Left lung (tissue), 10 donors: ENCODE data around the gene HIPK4. TPM values are rescaled to one million over a fixed set of nuclear protein-coding genes. Genes with fewer than 3 reads are reported as not detected.

Experiments
- ATAC-seq: fragments of 200-7000 bp; cut with Tn5 transposase; one replicate; pipeline ENCODE4 v1.9.1; 2020; ENCODE audit warnings: moderate library complexity
- DNase-seq, 4 donors: peaks; one replicate each; pipeline ENCODE4 v3.0.0-alpha.2; 2013 to 2020
- H3K27ac ChIP-seq, 2 donors: fragments of 200-600 bp; sonication (generic) in 1 of 2; one replicate each; pipeline versions ENCODE4 v1.5.0 to v1.8.0; 2020 to 2021
- H3K27me3 ChIP-seq, 2 donors: fragments of 200-600 bp; sonication (generic) in 1 of 2; one replicate each; pipeline versions ENCODE4 v1.5.0 to v1.8.0; 2020 to 2021
- H3K36me3 ChIP-seq, 2 donors: fragments of 200-600 bp; sonication (generic) in 1 of 2; one replicate each; pipeline versions ENCODE4 v1.5.0 to v1.8.0; 2020 to 2021
- H3K4me1 ChIP-seq, 2 donors: fragments of 200-600 bp; one replicate each; pipeline ENCODE4 v1.8.0; 2021
- H3K4me3 ChIP-seq, 2 donors: fragments of 200-600 bp; sonication (generic) in 1 of 2; one replicate each; pipeline versions ENCODE4 v1.5.0 to v1.8.0; 2020 to 2021; ENCODE audit warnings: mild to moderate bottlenecking in 1 of 2
- H3K9me3 ChIP-seq, 2 donors: fragments of 200-600 bp; sonication (generic) in 1 of 2; one replicate each; pipeline versions ENCODE4 v1.5.0 to v1.8.0; 2020 to 2021
- CTCF ChIP-seq, 2 donors: fragments of 200-600 bp; sonication (generic) in 1 of 2; IDR thresholded peaks; one replicate each; pipeline versions ENCODE4 v1.5.0 to v1.8.0; 2021; ENCODE audit warnings: antibody characterized with exemption in 2 of 2
- intact Hi-C, 2 donors: fragments of 100-400 bp; cut with DNase I; formaldehyde crosslinking; loops; one replicate each; pipeline versions ENCODE4 v1.11.2 to v1.14.2; 2022
- polyA plus RNA-seq, 6 donors: library from polyadenylated mRNA; unstranded; fragments of 120-200 nt; gene quantifications; one replicate each; pipeline ENCODE4 v1.2.1, GENCODE V29; 2013; ENCODE audit not compliant: insufficient read length in 6 of 6
- total RNA-seq, 2 donors: library from RNA; stranded (reverse); fragmentation: NEBNext Ultra II Directional; extraction: Animal tissue kit (Norgen Biotek cat#: 25700); gene quantifications; one replicate each; pipeline ENCODE4 v1.2.1, GENCODE V29; 2021
- donor health status: DM: no; HTN: yes; CAD: no.
- donor health status: DM: no; HTN: no; CAD: no.

The HIPK4 gene
- total and polyA plus RNA-seq, 8 donors = 0.09 to 0.35 (median 0.27) TPM

- intact Hi-C loops = no loop called here
- no peak for DNase-seq
- Histone ChIP-seq H3K27ac (no peak overlapping the region), H3K36me3 (peaks cover 0 to 21% of the 10 kb centered on the region in 2 donors), H3K27me3 (no peaks in the 10 kb centered on the region), H3K4me1 (peaks cover 0 to 19% of the 10 kb centered on the region in 2 donors), H3K9me3 (no peaks in the 10 kb centered on the region), H3K4me3 (no peak overlapping the region)
- ATAC-seq = no peak
- no peak for TF ChIP-seq CTCF (IDR thresholded peaks at IDR 0.05)
These were observed 4.8 kb upstream of the HIPK4 start for GRCh38 chr19:40394816-40395210.

GRCh38 chr19:40393894-40394815 lies 4.2 kb upstream of the HIPK4 start:
- DNase-seq = no peak
- peaks cover 0 to 19% of the 10 kb centered on the region in 2 donors for H3K4me1 ChIP-seq
- intact Hi-C loops = no loop called here
- H3K27me3 ChIP-seq = no peaks in the 10 kb centered on the region
- no peak for TF ChIP-seq CTCF (IDR thresholded peaks at IDR 0.05)
- H3K4me3 ChIP-seq = no peak overlapping the region
- peaks cover 0 to 21% of the 10 kb centered on the region in 2 donors for H3K36me3 ChIP-seq
- no peak for ATAC-seq
- no peak overlapping the region for H3K27ac ChIP-seq
- H3K9me3 ChIP-seq = no peaks in the 10 kb centered on the region

GRCh38 chr19:40392894-40393517 lies 3.0 kb upstream of the HIPK4 start:
- no peaks in the 10 kb centered on the region for H3K27me3 ChIP-seq
- H3K4me1 ChIP-seq = peaks cover 0 to 14% of the 10 kb centered on the region in 2 donors
- H3K36me3 ChIP-seq = peaks cover 0 to 15% of the 10 kb centered on the region in 2 donors
- H3K9me3 ChIP-seq = no peaks in the 10 kb centered on the region
- TF ChIP-seq CTCF (IDR thresholded peaks at IDR 0.05) = peak in 1 of 2 donors; percentile 28
- H3K4me3 ChIP-seq = no peak overlapping the region
- intact Hi-C loops = no loop called here
- DNase-seq (peak in 2 of 4 donors; percentile 59 to 79), ATAC-seq (peak; percentile 90)
- H3K27ac ChIP-seq = peak overlapping the region in 1 of 2 donors; percentile 34

- Histone ChIP-seq H3K27ac (peak overlapping the region; percentile 34 to 58), H3K9me3 (no peaks in the 10 kb centered on the region), H3K27me3 (no peaks in the 10 kb centered on the region), H3K36me3 (peaks cover 0 to 6% of the 10 kb centered on the region in 2 donors), H3K4me3 (no peak overlapping the region), H3K4me1 (peaks cover 0 to 14% of the 10 kb centered on the region in 2 donors)
- TF ChIP-seq CTCF (IDR thresholded peaks at IDR 0.05) = no peak
- intact Hi-C loops = no loop called here
- ATAC-seq = no peak
- no peak for DNase-seq
These were observed 2.1 kb upstream of the HIPK4 start for GRCh38 chr19:40392123-40392522.
